PC-9 (cell line): ENCODE data around the gene TLCD3A. TPM values are rescaled to one million over a fixed set of nuclear protein-coding genes. Genes with fewer than 3 reads are reported as not detected.
A peak's percentile ranks its signal among the peaks of the same experiment; 100 is the strongest.

Experiments used
- BruUV-seq: library from RNA; stranded (reverse); fragments of 400-500 nt; replicated peaks from 2 replicates; lab custom pipeline; 2021; lab: Mats Ljungman, UMichigan
- CTCF ChIA-PET: fragments of 300-600 bp; sonication (Branson Sonifier 250); formaldehyde crosslinking; loops from one replicate; lab custom pipeline; 2022; ENCODE audit warnings: antibody characterized with exemption; lab: Charles Lee
- POLR2A ChIA-PET: fragments of 300-600 bp; sonication (Branson Sonifier 250); formaldehyde crosslinking; loops from one replicate; lab custom pipeline; 2022; ENCODE audit warnings: antibody characterized with exemption; ENCODE audit not compliant: unreplicated experiment; lab: Charles Lee
- DNase-seq, 2 experiments: peaks; one replicate each; pipeline versions ENCODE4 v3.0.0 to v3.0.0-alpha.2; 2015 to 2022; ENCODE audit warnings: mixed read lengths in 1 of 2
- H2AFZ ChIP-seq: fragments of 200-600 bp; sonication (generic); 2 replicates; pipeline ENCODE4 v1.8.1; 2017; ENCODE audit warnings: antibody characterized with exemption
- H3F3A ChIP-seq: fragments of 200-600 bp; sonication (generic); 2 replicates; pipeline ENCODE4 v1.8.1; 2017; ENCODE audit warnings: antibody characterized with exemption, mild to moderate bottlenecking, low read depth; ENCODE audit not compliant: insufficient read depth
- H3K27ac ChIP-seq: fragments of 200-600 bp; sonication (generic); 2 replicates; pipeline ENCODE4 v1.6.1; 2016; ENCODE audit warnings: mixed run types
- H3K27me3 ChIP-seq: fragments of 200-600 bp; sonication (generic); 2 replicates; pipeline ENCODE4 v1.6.1; 2016; ENCODE audit warnings: low read depth, mixed run types; ENCODE audit not compliant: insufficient read depth
- H3K36me3 ChIP-seq: fragments of 200-600 bp; sonication (generic); 2 replicates; pipeline ENCODE4 v1.6.1; 2016; ENCODE audit warnings: low read depth, mixed run types
- H3K4me1 ChIP-seq: fragments of 200-600 bp; sonication (generic); replicated peaks from 2 replicates; pipeline ENCODE4 v1.6.1; 2016; ENCODE audit warnings: mixed run types; ENCODE audit not compliant: insufficient read depth
- H3K4me2 ChIP-seq: fragments of 200-600 bp; sonication (generic); 2 replicates; pipeline ENCODE4 v1.6.1; 2017; ENCODE audit warnings: mixed run types
- H3K4me3 ChIP-seq: fragments of 200-600 bp; sonication (generic); 2 replicates; pipeline ENCODE4 v1.6.1; 2016; ENCODE audit warnings: mixed run types
- H3K79me2 ChIP-seq: fragments of 200-600 bp; sonication (generic); 2 replicates; pipeline ENCODE4 v1.6.1; 2017; ENCODE audit warnings: low read depth, mixed run types
- H3K9me2 ChIP-seq: fragments of 200-600 bp; sonication (generic); 2 replicates; pipeline ENCODE4 v1.8.1; 2017; ENCODE audit warnings: mild to moderate bottlenecking; ENCODE audit not compliant: insufficient read depth
- H3K9me3 ChIP-seq: fragments of 200-600 bp; sonication (generic); 2 replicates; pipeline ENCODE4 v1.8.1; 2016; ENCODE audit warnings: low read depth; ENCODE audit not compliant: insufficient read depth
- H4K20me1 ChIP-seq: fragments of 200-600 bp; sonication (generic); 2 replicates; pipeline ENCODE4 v1.8.1; 2017; ENCODE audit not compliant: insufficient read depth
- CTCF ChIP-seq: fragments of 200-600 bp; sonication (generic); conservative IDR thresholded peaks from 2 replicates; pipeline ENCODE4 v1.6.1; 2017; ENCODE audit warnings: mixed run types, antibody characterized with exemption, mild to moderate bottlenecking, moderate library complexity
- EZH2 ChIP-seq: fragments of 200-600 bp; sonication (generic); IDR thresholded peaks from 2 replicates; pipeline ENCODE4 v1.8.0; 2017; ENCODE audit warnings: antibody characterized with exemption, low read depth
- intact Hi-C: fragments of 100-400 bp; cut with micrococcal nuclease; formaldehyde crosslinking; loops from one replicate; pipeline ENCODE4 v1.10.0; 2022; ENCODE audit not compliant: unreplicated experiment
- total RNA-seq: library from RNA; stranded (reverse); gene quantifications from 2 replicates; pipeline ENCODE4 v1.2.3, GENCODE V29; 2021

The TLCD3A gene
- total RNA-seq, 1 experiment from 2014 or later: 13.4 TPM

- Histone ChIP-seq H4K20me1 (no peaks in the 10 kb centered on the region), H3K79me2 (peaks cover 8% of the 10 kb centered on the region; the same call in 1 of the 2 replicates), H3K4me1 (peaks cover 49% of the 10 kb centered on the region), H3K4me3 (no peak overlapping the region), H3K27me3 (no peaks in the 10 kb centered on the region), H3K36me3 (peaks cover 26% of the 10 kb centered on the region), H3F3A (peaks cover 31% of the 10 kb centered on the region), H3K9me3 (no peaks in the 10 kb centered on the region), H3K4me2 (no peak overlapping the region), H2AFZ (no peak overlapping the region), H3K27ac (no peak overlapping the region), H3K9me2 (no peaks in the 10 kb centered on the region)
- no TSS peak for BruUV-seq
- CTCF ChIA-PET: interaction anchor here (2.0 kb wide), 1 partner anchor 10 kb away, joined by 7 read pairs; no protein-coding TSS in a partner anchor
- intact Hi-C loops: no loop called here
- DNase-seq: no peak
- TF ChIP-seq CTCF (no peak), EZH2 (no peak)
- POLR2A ChIA-PET: no interaction called here
Observed at GRCh38 chr17:690361-690760, 42.0 kb upstream of the TLCD3A start.

- POLR2A ChIA-PET: interaction anchor here (0.5 to 0.6 kb wide), 2 partner anchors 90 to 121 kb away, joined by 3 to 24 read pairs; partner anchors contain the start of genes GLOD4 and MRM3
- H3K79me2 ChIP-seq: peaks cover 8% of the 10 kb centered on the region; the same call in 1 of the 2 replicates
- BruUV-seq: no TSS peak
- CTCF ChIA-PET: interaction anchor here (0.6 to 2.0 kb wide), 2 partner anchors 9 to 883 kb away, joined by 7 read pairs; no protein-coding TSS in a partner anchor
- H3K4me1 ChIP-seq: peaks cover 52% of the 10 kb centered on the region
- no peaks in the 10 kb centered on the region for H3K9me3 ChIP-seq
- H3K4me2 ChIP-seq: peak overlapping the region; percentile 36; the same call in 1 of the 2 replicates
- H4K20me1 ChIP-seq: no peaks in the 10 kb centered on the region
- no peaks in the 10 kb centered on the region for H3K9me2 ChIP-seq
- H2AFZ ChIP-seq: no peak overlapping the region
- peaks cover 26% of the 10 kb centered on the region for H3K36me3 ChIP-seq
- intact Hi-C loops: no loop called here
- peak overlapping the region; percentile 44 for H3K27ac ChIP-seq
- peak; percentile 42 to 88 for DNase-seq
- H3K27me3 ChIP-seq: no peaks in the 10 kb centered on the region
- no peak overlapping the region for H3K4me3 ChIP-seq
- TF ChIP-seq CTCF (no peak), EZH2 (no peak)
- peaks cover 31% of the 10 kb centered on the region for H3F3A ChIP-seq
Observed at GRCh38 chr17:691423-691822, 41.0 kb upstream of the TLCD3A start.

- H3K4me3 ChIP-seq: no peak overlapping the region
- TF ChIP-seq CTCF: no peak
- TSS peak; percentile 92 for BruUV-seq
- no peak overlapping the region for H2AFZ ChIP-seq
- H3K4me1 ChIP-seq: peaks cover 52% of the 10 kb centered on the region
- ChIA-PET POLR2A (interaction anchor here (0.5 to 0.6 kb wide), 4 partner anchors 15 to 239 kb away, joined by 3 to 24 read pairs (median 4); partner anchors contain the start of genes GLOD4 and MRM3), CTCF (interaction anchor here (0.5 to 2.0 kb wide), 3 partner anchors 8 to 544 kb away, joined by 3 to 7 read pairs (median 3); no protein-coding TSS in a partner anchor)
- peak overlapping the region; percentile 44 for H3K27ac ChIP-seq
- H3K36me3 ChIP-seq: peaks cover 26% of the 10 kb centered on the region
- DNase-seq: peak; percentile 21 to 39
- peaks cover 8% of the 10 kb centered on the region; the same call in 1 of the 2 replicates for H3K79me2 ChIP-seq
- no peaks in the 10 kb centered on the region for H4K20me1 ChIP-seq
- intact Hi-C loops: no loop called here
- no peaks in the 10 kb centered on the region for H3K9me2 ChIP-seq
- H3F3A ChIP-seq: peaks cover 31% of the 10 kb centered on the region
- no peaks in the 10 kb centered on the region for H3K27me3 ChIP-seq
- H3K4me2 ChIP-seq: peak overlapping the region; percentile 36
- no peaks in the 10 kb centered on the region for H3K9me3 ChIP-seq
Observed at GRCh38 chr17:692116-692515, 40.3 kb upstream of the TLCD3A start.
